Mesothelial cell of epicardium (in vitro differentiated cells): ENCODE measurements around the gene PRLR. TPM values are rescaled to one million over a fixed set of nuclear protein-coding genes. Genes with fewer than 3 reads are reported as not detected.

ENCODE experiments used
- DNase-seq, 2 experiments: peaks; one replicate each; pipeline ENCODE4 v3.0.0; 2021; ENCODE audit warnings: low spot score in 2 of 2; ENCODE audit not compliant: unreplicated experiment in 2 of 2
- H3K27ac Mint-ChIP-seq: 2 replicates; pipeline ENCODE4 v1.8.0; 2021; ENCODE audit warnings: mixed read lengths
- H3K27me3 Mint-ChIP-seq: 2 replicates; pipeline ENCODE4 v1.8.0; 2021; ENCODE audit warnings: low read depth, mixed read lengths
- H3K36me3 Mint-ChIP-seq: 2 replicates; pipeline ENCODE4 v1.8.0; 2021; ENCODE audit warnings: mixed read lengths
- H3K4me1 Mint-ChIP-seq: 2 replicates; pipeline ENCODE4 v1.8.0; 2021; ENCODE audit warnings: mixed read lengths
- H3K4me3 Mint-ChIP-seq: 2 replicates; pipeline ENCODE4 v1.8.0; 2021; ENCODE audit warnings: mild to moderate bottlenecking, moderate library complexity, mixed read lengths
- H3K9me3 Mint-ChIP-seq: 2 replicates; pipeline ENCODE4 v1.8.0; 2021; ENCODE audit warnings: mixed read lengths
- total RNA-seq: library from RNA; stranded (reverse); gene quantifications from 3 replicates; pipeline ENCODE4 v1.2.1, GENCODE V29; 2021
- TF ChIP-seq, protein P1 (sequence below): fragments of 200-600 bp; sonication (generic); IDR thresholded peaks from one replicate; pipeline ENCODE4 v1.5.0; 2021; ENCODE audit warnings: antibody characterized with exemption; ENCODE audit not compliant: unreplicated experiment

The PRLR gene
- total RNA-seq, 1 donor from 2014 or later: 1.2 TPM

DNA sequence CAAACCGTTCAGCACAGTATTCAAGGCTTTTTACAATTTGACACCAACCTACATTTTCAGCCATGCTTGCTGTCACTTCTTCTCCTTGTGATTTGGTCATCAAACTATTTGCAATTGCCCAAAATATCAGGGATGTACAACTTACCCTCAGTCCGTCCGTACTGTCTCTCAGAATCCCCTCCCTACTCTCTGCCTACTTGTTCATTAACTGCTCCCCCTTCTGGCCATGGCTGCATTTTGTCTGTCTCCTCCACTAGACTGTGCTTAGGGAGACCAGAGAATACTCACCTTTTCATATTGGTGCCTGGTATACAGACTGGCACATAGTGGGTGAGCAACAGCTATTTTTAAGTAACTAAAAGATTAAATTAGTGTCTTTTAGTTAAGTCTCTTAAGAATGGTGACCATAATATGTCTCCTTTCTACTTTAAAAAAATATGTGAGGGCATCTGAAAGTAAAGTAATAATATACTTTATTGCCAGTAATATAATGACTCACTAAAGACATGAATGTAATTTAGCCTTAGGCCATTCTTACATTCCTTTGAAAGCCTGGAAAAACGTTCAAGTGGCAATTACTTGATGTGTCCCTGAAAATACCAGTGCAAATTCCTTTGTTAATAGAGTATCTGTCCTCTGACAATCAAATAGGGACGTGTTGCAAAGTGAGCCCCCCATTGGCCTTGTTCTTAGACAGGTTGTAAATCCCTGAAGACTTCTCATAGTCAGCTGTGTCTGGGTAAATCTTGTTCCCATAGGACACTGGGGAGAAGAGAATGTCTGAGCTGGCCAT is 27.8 kb downstream of the PRLR start:
- H3K9me3 Mint-ChIP-seq: peaks cover 4% of the 10 kb centered on the region
- no peak overlapping the region for H3K4me3 Mint-ChIP-seq
- no peaks in the 10 kb centered on the region for H3K36me3 Mint-ChIP-seq

DNA sequence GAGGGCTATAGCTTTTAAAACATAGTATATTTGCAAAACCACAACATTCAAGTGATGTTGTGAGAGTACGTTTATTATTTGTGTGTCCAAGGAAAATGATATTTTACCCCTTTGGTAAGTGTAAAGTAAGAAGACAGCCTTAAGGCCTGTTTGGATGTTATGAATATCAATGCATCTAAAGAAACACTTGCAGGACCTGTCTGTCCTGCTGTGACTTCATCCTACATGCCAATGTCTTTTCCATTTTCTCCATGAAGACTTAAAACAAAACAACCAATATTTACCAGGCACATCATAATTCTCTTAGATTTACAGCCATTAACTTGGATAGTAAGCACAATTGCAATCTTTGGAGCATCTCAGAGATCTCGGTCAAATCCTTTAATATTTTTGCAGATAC is 29.0 kb downstream of the PRLR start:
- TF ChIP-seq, protein P1, sequence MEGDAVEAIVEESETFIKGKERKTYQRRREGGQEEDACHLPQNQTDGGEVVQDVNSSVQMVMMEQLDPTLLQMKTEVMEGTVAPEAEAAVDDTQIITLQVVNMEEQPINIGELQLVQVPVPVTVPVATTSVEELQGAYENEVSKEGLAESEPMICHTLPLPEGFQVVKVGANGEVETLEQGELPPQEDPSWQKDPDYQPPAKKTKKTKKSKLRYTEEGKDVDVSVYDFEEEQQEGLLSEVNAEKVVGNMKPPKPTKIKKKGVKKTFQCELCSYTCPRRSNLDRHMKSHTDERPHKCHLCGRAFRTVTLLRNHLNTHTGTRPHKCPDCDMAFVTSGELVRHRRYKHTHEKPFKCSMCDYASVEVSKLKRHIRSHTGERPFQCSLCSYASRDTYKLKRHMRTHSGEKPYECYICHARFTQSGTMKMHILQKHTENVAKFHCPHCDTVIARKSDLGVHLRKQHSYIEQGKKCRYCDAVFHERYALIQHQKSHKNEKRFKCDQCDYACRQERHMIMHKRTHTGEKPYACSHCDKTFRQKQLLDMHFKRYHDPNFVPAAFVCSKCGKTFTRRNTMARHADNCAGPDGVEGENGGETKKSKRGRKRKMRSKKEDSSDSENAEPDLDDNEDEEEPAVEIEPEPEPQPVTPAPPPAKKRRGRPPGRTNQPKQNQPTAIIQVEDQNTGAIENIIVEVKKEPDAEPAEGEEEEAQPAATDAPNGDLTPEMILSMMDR: no peak
- Mint-ChIP-seq H3K27ac (no peak overlapping the region), H3K4me1 (peaks cover 46% of the 10 kb centered on the region), H3K9me3 (peaks cover 4% of the 10 kb centered on the region), H3K4me3 (no peak overlapping the region), H3K27me3 (no peaks in the 10 kb centered on the region), H3K36me3 (no peaks in the 10 kb centered on the region)
- no peak for DNase-seq

More for the DNA sequence above, 27.8 kb downstream of the PRLR start:
- DNase-seq: no peak
- TF ChIP-seq, protein P1: no peak
- peaks cover 38% of the 10 kb centered on the region for H3K4me1 Mint-ChIP-seq
- H3K27ac Mint-ChIP-seq: no peak overlapping the region
- no peaks in the 10 kb centered on the region for H3K27me3 Mint-ChIP-seq

DNA sequence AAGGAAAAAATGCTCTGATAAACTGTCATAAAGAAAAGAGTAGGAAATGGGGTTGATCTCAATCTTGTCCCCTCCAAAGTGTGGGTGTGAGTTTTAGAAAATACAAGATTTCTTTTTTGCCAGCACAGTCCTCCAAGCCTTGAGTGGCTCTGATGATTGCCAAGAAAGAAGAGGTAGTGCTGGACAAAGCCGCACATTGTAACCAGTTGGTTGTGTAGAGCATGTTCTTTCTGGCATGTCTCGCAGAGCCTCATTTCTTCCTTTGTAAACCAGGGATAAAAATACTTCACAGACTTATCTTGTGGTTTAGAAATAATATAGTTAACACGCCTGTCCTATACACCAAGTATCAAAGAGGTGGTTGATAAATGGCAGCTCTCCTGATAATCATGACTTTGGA is 30.4 kb downstream of the PRLR start:
- TF ChIP-seq, protein P1: no peak
- DNase-seq: no peak
- Mint-ChIP-seq H3K27me3 (no peaks in the 10 kb centered on the region), H3K9me3 (peaks cover 4% of the 10 kb centered on the region), H3K4me3 (no peak overlapping the region), H3K4me1 (peaks cover 49% of the 10 kb centered on the region), H3K36me3 (no peaks in the 10 kb centered on the region), H3K27ac (no peak overlapping the region)

DNA sequence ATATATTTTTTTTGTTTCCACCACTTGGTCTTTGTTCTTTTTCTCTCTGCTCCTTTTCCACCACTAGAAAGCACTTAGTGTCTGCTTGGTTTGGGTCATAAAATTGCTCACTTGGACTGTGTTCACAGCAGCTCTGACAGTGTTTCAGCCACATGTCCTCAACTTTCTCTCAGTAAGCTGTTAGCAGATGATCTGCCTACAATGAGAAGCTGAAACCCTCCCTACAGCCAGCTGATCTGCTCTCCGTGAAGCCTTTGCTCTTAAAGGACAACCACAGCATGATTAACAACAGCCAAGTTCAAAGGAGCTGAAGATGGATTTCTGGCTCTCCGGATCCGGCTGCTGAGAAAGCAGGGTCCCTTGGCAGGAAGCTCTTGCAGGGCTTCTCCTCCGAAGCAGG is 31.6 kb downstream of the PRLR start:
- DNase-seq: no peak
- Mint-ChIP-seq H3K4me3 (no peak overlapping the region), H3K9me3 (peaks cover 4% of the 10 kb centered on the region), H3K27me3 (no peaks in the 10 kb centered on the region), H3K27ac (peak overlapping the region; percentile 68), H3K4me1 (peaks cover 49% of the 10 kb centered on the region), H3K36me3 (no peaks in the 10 kb centered on the region)
- TF ChIP-seq, protein P1: no peak

GRCh38 chr5:35198075-35198474 is 32.2 kb downstream of the PRLR start:
- no peaks in the 10 kb centered on the region for H3K36me3 Mint-ChIP-seq
- peaks cover 47% of the 10 kb centered on the region for H3K4me1 Mint-ChIP-seq
- H3K27ac Mint-ChIP-seq: peak overlapping the region; percentile 68
- H3K9me3 Mint-ChIP-seq: peaks cover under 1% of the 10 kb centered on the region
- TF ChIP-seq, protein P1: no peak
- DNase-seq: no peak
- no peaks in the 10 kb centered on the region for H3K27me3 Mint-ChIP-seq
- H3K4me3 Mint-ChIP-seq: peak overlapping the region; percentile 11
